CD4-positive, alpha-beta T cell (primary cell): ENCODE data around the gene CCR3. TPM values are rescaled to one million over a fixed set of nuclear protein-coding genes. Genes with fewer than 3 reads are reported as not detected.
A peak's percentile ranks its signal among the peaks of the same experiment; 100 is the strongest.

Experiments used
- ATAC-seq: fragments of 200-7000 bp; cut with Tn5 transposase; one replicate; pipeline ENCODE4 v1.10.0; 2022; ENCODE audit warnings: mild to moderate bottlenecking; ENCODE audit not compliant: poor library complexity
- CTCF ChIA-PET: fragments of 350-600 bp; sonication (Branson Sonifier 250); formaldehyde crosslinking; loops from one replicate; lab custom pipeline; 2021; ENCODE audit warnings: antibody characterized with exemption, inconsistent platforms; lab: Charles Lee
- POLR2A ChIA-PET: fragments of 350-600 bp; sonication (Branson Sonifier 250); formaldehyde crosslinking; loops from one replicate; lab custom pipeline; 2021; ENCODE audit warnings: antibody characterized with exemption, inconsistent platforms; lab: Charles Lee
- DNase-seq, 14 experiments: peaks; one replicate each; pipeline ENCODE4 v3.0.0-alpha.2; 2013 to 2020; ENCODE audit warnings: mixed read lengths in 2 of 14
- H3K27ac ChIP-seq, 2 donors: one replicate each; pipeline versions ENCODE4 v1.5.1 to v1.7.0; 2013; ENCODE audit warnings: low read length in 2 of 2, low read depth in 1 of 2, mild to moderate bottlenecking in 1 of 2
- H3K27me3 ChIP-seq, 2 experiments: 1 replicate in 1 of 2; 2 replicates in 1 of 2; pipeline versions ENCODE4 v1.6.1 to v1.7.0; 2013; ENCODE audit warnings: low read length in 2 of 2, control low read depth in 1 of 2, mild to moderate bottlenecking in 1 of 2, moderate library complexity in 1 of 2; ENCODE audit not compliant: insufficient read depth in 2 of 2, control insufficient read depth in 1 of 2
- H3K36me3 ChIP-seq: one replicate; pipeline ENCODE4 v1.6.1; 2013; ENCODE audit warnings: low read length, control low read depth; ENCODE audit not compliant: insufficient read depth
- H3K4me1 ChIP-seq: one replicate; pipeline ENCODE4 v1.6.1; 2013; ENCODE audit warnings: low read length, control low read depth; ENCODE audit not compliant: insufficient read depth
- H3K4me3 ChIP-seq: one replicate; pipeline ENCODE4 v1.5.1; 2013; ENCODE audit warnings: mild to moderate bottlenecking, low read length, moderate library complexity
- H3K9me3 ChIP-seq, 2 experiments: 1 replicate in 1 of 2; 2 replicates in 1 of 2; pipeline versions ENCODE4 v1.6.1 to v1.7.0; 2013; ENCODE audit warnings: low read length in 2 of 2, mild to moderate bottlenecking in 2 of 2, control low read depth in 1 of 2, moderate library complexity in 1 of 2; ENCODE audit not compliant: control insufficient read depth in 1 of 2, insufficient read depth in 1 of 2
- H3K27ac Mint-ChIP-seq: one replicate; pipeline ENCODE4 v1.8.0; 2020; ENCODE audit warnings: mixed read lengths
- H3K27me3 Mint-ChIP-seq: one replicate; pipeline ENCODE4 v1.8.0; 2021; ENCODE audit warnings: mixed read lengths
- H3K36me3 Mint-ChIP-seq: one replicate; pipeline ENCODE4 v1.8.0; 2021; ENCODE audit warnings: low read depth, mixed read lengths
- H3K4me1 Mint-ChIP-seq: one replicate; pipeline ENCODE4 v1.8.0; 2021; ENCODE audit warnings: low read depth, mixed read lengths
- H3K4me3 Mint-ChIP-seq: one replicate; pipeline ENCODE4 v1.8.0; 2020; ENCODE audit warnings: mild to moderate bottlenecking, mixed read lengths
- H3K9me3 Mint-ChIP-seq: one replicate; pipeline ENCODE4 v1.8.0; 2020; ENCODE audit warnings: mixed read lengths
- CTCF ChIP-seq: fragments of 200-600 bp; IDR thresholded peaks from one replicate; pipeline ENCODE4 v1.8.0; 2022; ENCODE audit warnings: antibody characterized with exemption, mild to moderate bottlenecking
- intact Hi-C, 2 experiments: fragments of 100-400 bp; cut with DNase I in 1 of 2; cut with micrococcal nuclease in 1 of 2; formaldehyde crosslinking; loops; one replicate each; pipeline versions ENCODE4 v1.15.1 to v1.9.0; 2023 to 2025; cut with DNase I, micrococcal nuclease
- total RNA-seq, 174 experiments: library from RNA in 2 of 174; stranded (reverse) in 2 of 174; gene quantifications; one replicate each; pipeline ENCODE4 v1.2.3 and lab custom pipeline; 2021 to 2026

The CCR3 gene
- total RNA-seq, 2 experiments from 2014 or later = not detected

- Histone ChIP-seq H3K36me3 (no peaks in the 10 kb centered on the region), H3K27ac (peak overlapping the region in 1 of 2 donors; percentile 46), H3K4me3 (no peak overlapping the region), H3K27me3 (no peaks in the 10 kb centered on the region), H3K9me3 (no peaks in the 10 kb centered on the region), H3K4me1 (peaks cover 65% of the 10 kb centered on the region)
- H3K27me3 Mint-ChIP-seq = no peaks in the 10 kb centered on the region
- no peaks in the 10 kb centered on the region for H3K9me3 Mint-ChIP-seq
- peak overlapping the region; percentile 36 for H3K4me3 Mint-ChIP-seq
- no peak for TF ChIP-seq CTCF
- DNase-seq (peak in 1 of 14 experiments; percentile 37), ATAC-seq (no peak)
- no peaks in the 10 kb centered on the region for H3K36me3 Mint-ChIP-seq
- ChIA-PET POLR2A (interaction anchor here (3.4 kb wide), 1 partner anchor 17 kb away, joined by 12 read pairs; no protein-coding TSS in a partner anchor), CTCF (interaction anchor here (0.6 kb wide), 1 partner anchor 66 kb away, joined by 4 read pairs; no protein-coding TSS in a partner anchor)
- H3K4me1 Mint-ChIP-seq = peaks cover 62% of the 10 kb centered on the region
- intact Hi-C loops = no loop called here
- peak overlapping the region; percentile 72 for H3K27ac Mint-ChIP-seq
Measured at GRCh38 chr3:46301122-46301835, 59.0 kb downstream of the CCR3 start.

DNA sequence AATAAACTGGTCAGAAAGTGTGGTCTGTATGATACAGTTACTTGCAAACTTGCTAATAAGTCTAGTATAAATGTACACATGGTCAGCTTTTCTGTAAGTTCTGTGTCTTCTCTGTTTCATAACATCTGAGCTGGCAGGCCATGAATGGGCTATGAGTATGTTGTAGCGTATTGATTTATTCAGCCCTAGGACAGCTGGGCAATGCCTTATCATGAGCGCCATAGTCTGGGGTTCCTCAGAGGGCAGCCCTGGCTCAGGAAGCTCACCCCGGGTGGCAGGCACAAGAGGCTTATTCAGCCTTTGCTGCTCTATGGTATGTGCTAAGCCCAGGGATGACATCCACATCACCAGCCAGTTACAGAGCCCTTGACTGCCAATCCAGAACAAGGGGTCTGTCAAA lies 61.0 kb downstream of the CCR3 start:
- no peaks in the 10 kb centered on the region for H3K9me3 Mint-ChIP-seq
- CTCF ChIA-PET = interaction anchor here (1.8 kb wide), 1 partner anchor 65 kb away, joined by 6 read pairs; no protein-coding TSS in a partner anchor

DNA sequence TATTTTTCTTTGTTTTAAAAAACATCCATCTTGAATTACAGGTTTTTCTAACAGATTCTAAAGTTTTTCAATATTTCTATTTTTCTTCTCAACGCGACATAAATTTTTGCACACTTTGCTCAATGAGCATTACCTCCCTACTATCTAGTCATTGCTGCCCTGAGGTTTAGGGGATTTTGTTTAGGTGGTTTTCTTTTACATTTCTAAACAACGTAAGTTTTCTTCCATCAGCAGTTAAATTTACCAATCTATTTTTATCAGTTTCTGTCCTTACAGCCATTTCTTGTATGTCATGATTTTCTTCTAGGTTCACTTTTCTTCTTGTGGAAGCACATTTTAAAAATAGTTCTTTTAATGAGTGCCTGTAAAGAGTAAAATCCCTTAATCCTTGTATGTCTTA lies 62.5 kb downstream of the CCR3 start:
- POLR2A ChIA-PET = no interaction called here
- TF ChIP-seq CTCF = no peak
- CTCF ChIA-PET = no interaction called here
- Mint-ChIP-seq H3K27me3 (no peaks in the 10 kb centered on the region), H3K4me3 (no peak overlapping the region), H3K9me3 (no peaks in the 10 kb centered on the region), H3K4me1 (peaks cover 29% of the 10 kb centered on the region), H3K36me3 (no peaks in the 10 kb centered on the region), H3K27ac (no peak overlapping the region)
- no peaks in the 10 kb centered on the region for H3K27me3 ChIP-seq
- ATAC-seq (no peak), DNase-seq (no peak)
- peaks cover 31% of the 10 kb centered on the region for H3K4me1 ChIP-seq
- H3K36me3 ChIP-seq = no peaks in the 10 kb centered on the region
- H3K27ac ChIP-seq = no peak overlapping the region
- H3K9me3 ChIP-seq = no peaks in the 10 kb centered on the region
- intact Hi-C loops = no loop called here
- no peak overlapping the region for H3K4me3 ChIP-seq

More for the DNA sequence above, 61.0 kb downstream of the CCR3 start:
- H3K27ac ChIP-seq = no peak overlapping the region
- H3K9me3 ChIP-seq = no peaks in the 10 kb centered on the region
- Mint-ChIP-seq H3K36me3 (no peaks in the 10 kb centered on the region), H3K4me1 (peaks cover 44% of the 10 kb centered on the region), H3K4me3 (no peak overlapping the region), H3K27ac (no peak overlapping the region), H3K27me3 (no peaks in the 10 kb centered on the region)
- POLR2A ChIA-PET = interaction anchor here (0.6 kb wide), 1 partner anchor 11 kb away, joined by 3 read pairs; no protein-coding TSS in a partner anchor
- ATAC-seq (no peak), DNase-seq (no peak)
- H3K4me1 ChIP-seq = peaks cover 46% of the 10 kb centered on the region
- TF ChIP-seq CTCF = no peak
- no peaks in the 10 kb centered on the region for H3K36me3 ChIP-seq
- H3K27me3 ChIP-seq = no peaks in the 10 kb centered on the region
- intact Hi-C loops = no loop called here
- no peak overlapping the region for H3K4me3 ChIP-seq
